Skeletal muscle tissue (tissue), 4 donors: ENCODE results near the gene LRRC37B. TPM values are rescaled to one million over a fixed set of nuclear protein-coding genes. Genes with fewer than 3 reads are reported as not detected.
"Not testable (repeated sequence)": the region's sequence is repeated elsewhere in the genome, so short reads cannot be mapped to it uniquely, and the experiment has no call there.

Experiments used
- H3K27ac ChIP-seq: one replicate; pipeline ENCODE4 v1.7.0; 2013; ENCODE audit warnings: mild to moderate bottlenecking, low read depth, low read length, inconsistent platforms
- H3K27me3 ChIP-seq, 3 donors: one replicate each; pipeline ENCODE4 v1.7.0; 2013; ENCODE audit warnings: low read length in 3 of 3; ENCODE audit not compliant: control insufficient read depth in 3 of 3, insufficient read depth in 3 of 3
- H3K36me3 ChIP-seq, 3 donors: one replicate each; pipeline ENCODE4 v1.7.0; 2013; ENCODE audit warnings: low read length in 3 of 3; ENCODE audit not compliant: control insufficient read depth in 3 of 3, insufficient read depth in 3 of 3
- H3K4me1 ChIP-seq, 3 donors: one replicate each; pipeline ENCODE4 v1.7.0; 2013; ENCODE audit warnings: low read length in 3 of 3, mild to moderate bottlenecking in 3 of 3; ENCODE audit not compliant: control insufficient read depth in 3 of 3, insufficient read depth in 3 of 3
- H3K4me3 ChIP-seq, 3 donors: one replicate each; pipeline ENCODE4 v1.7.0; 2013; ENCODE audit warnings: low read length in 3 of 3
- H3K9ac ChIP-seq, 3 donors: one replicate each; pipeline ENCODE4 v1.7.0; 2013; ENCODE audit warnings: low read length in 3 of 3, mild to moderate bottlenecking in 3 of 3, moderate library complexity in 2 of 3, low read depth in 1 of 3
- H3K9me3 ChIP-seq, 3 donors: one replicate each; pipeline ENCODE4 v1.7.0; 2013; ENCODE audit warnings: low read length in 3 of 3; ENCODE audit not compliant: control insufficient read depth in 3 of 3
- total RNA-seq: library from RNA; depleted of rRNA; stranded (reverse); fragments of >200 nt; gene quantifications from one replicate; pipeline ENCODE4 v1.2.3, GENCODE V29; 2014
- donor health status: Osteomylitis.

Gene LRRC37B
- total RNA-seq, 1 donor from 2014 or later, result 14.6 TPM

DNA sequence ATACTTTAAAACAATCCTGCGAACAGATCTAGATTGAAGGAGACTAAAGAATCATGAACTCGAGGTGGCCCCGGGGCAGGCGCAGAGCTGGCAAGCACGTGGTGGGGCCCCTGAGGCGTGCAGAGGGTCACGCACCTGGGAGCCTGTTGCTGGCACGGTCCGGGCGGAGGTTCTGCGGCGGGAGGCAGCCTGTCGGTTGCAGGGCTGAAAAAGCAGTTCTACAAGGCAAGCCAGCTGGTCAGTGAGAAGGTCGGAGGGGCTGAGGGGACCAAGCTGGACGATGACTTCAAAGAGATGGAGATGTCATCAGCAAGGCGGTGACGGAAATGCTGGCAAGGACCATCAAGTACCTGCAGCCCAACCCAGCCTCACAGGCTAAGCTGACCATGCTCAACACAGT is 33.1 kb downstream of the LRRC37B start:
- not testable (repeated sequence) for H3K9me3 ChIP-seq, H3K4me1 ChIP-seq, H3K9ac ChIP-seq, H3K4me3 ChIP-seq, H3K27me3 ChIP-seq, H3K27ac ChIP-seq
- H3K36me3 ChIP-seq, result peaks cover 9 to 18% (median 16%) of the 10 kb centered on the region in 3 donors

- H3K36me3 ChIP-seq, result peaks cover 5 to 12% (median 11%) of the 10 kb centered on the region in 3 donors
- not testable (repeated sequence) for H3K27ac ChIP-seq, H3K4me1 ChIP-seq, H3K4me3 ChIP-seq, H3K9ac ChIP-seq, H3K9me3 ChIP-seq, H3K27me3 ChIP-seq
Observed at GRCh38 chr17:32041306-32041875, 34.2 kb downstream of the LRRC37B start.

GRCh38 chr17:32042266-32042665 is 35.1 kb downstream of the LRRC37B start:
- H3K36me3 ChIP-seq, H3K9ac ChIP-seq, H3K27ac ChIP-seq, H3K9me3 ChIP-seq, H3K27me3 ChIP-seq, H3K4me1 ChIP-seq, H3K4me3 ChIP-seq: not testable (repeated sequence)

GRCh38 chr17:32045611-32046010 is 38.4 kb downstream of the LRRC37B start:
- not testable (repeated sequence) for H3K4me1 ChIP-seq, H3K36me3 ChIP-seq, H3K4me3 ChIP-seq, H3K27me3 ChIP-seq, H3K9me3 ChIP-seq, H3K27ac ChIP-seq, H3K9ac ChIP-seq

- H3K9ac ChIP-seq, H3K27me3 ChIP-seq, H3K4me1 ChIP-seq, H3K4me3 ChIP-seq, H3K36me3 ChIP-seq, H3K9me3 ChIP-seq, H3K27ac ChIP-seq: not testable (repeated sequence)
Observed at GRCh38 chr17:32047663-32048062, 40.5 kb downstream of the LRRC37B start.

- not testable (repeated sequence) for H3K27me3 ChIP-seq, H3K27ac ChIP-seq, H3K9ac ChIP-seq, H3K4me1 ChIP-seq, H3K9me3 ChIP-seq, H3K4me3 ChIP-seq, H3K36me3 ChIP-seq
Observed at GRCh38 chr17:32054985-32055384, 47.8 kb downstream of the LRRC37B start.

DNA sequence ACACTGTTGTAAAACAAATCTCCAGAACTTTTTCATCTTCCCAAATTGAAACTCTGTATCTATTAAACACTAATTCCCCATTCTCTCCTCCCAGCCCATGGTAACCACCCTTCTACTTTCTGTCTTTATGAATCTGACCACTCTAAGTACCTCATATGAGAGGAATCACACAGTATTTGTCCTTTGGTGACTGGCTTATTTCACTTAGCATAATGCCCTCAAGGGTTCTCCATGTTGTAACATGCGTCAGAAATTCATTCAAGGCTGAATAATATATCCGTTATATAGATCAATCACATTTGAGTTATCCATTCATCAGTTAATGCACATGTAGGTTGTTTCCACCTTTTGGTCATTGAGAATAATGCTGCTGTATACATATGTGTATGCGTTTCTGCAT is 48.2 kb downstream of the LRRC37B start:
- not testable (repeated sequence) for H3K36me3 ChIP-seq, H3K4me1 ChIP-seq, H3K4me3 ChIP-seq, H3K27ac ChIP-seq, H3K27me3 ChIP-seq, H3K9me3 ChIP-seq, H3K9ac ChIP-seq

DNA sequence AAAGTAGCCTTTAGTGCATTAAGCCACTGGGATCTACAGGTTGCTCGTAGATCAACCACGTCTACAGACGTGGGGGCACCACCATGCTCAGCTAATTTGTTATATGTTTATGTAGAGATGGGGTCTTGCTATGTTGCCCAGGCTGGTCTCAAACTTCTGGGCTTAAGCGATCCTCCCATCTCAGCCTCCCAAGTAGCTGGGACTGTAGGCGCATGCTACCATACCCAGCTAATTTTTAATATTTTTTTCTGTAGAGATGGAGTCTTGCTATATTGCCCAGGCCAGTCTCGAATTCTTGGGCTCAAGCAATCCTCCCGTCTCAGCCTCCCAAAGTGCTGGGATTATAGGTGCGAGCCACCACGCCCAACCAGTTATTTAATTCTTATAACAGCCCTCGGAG is 49.3 kb downstream of the LRRC37B start:
- H3K27me3 ChIP-seq, H3K4me1 ChIP-seq, H3K9me3 ChIP-seq, H3K36me3 ChIP-seq, H3K27ac ChIP-seq, H3K9ac ChIP-seq, H3K4me3 ChIP-seq: not testable (repeated sequence)

DNA sequence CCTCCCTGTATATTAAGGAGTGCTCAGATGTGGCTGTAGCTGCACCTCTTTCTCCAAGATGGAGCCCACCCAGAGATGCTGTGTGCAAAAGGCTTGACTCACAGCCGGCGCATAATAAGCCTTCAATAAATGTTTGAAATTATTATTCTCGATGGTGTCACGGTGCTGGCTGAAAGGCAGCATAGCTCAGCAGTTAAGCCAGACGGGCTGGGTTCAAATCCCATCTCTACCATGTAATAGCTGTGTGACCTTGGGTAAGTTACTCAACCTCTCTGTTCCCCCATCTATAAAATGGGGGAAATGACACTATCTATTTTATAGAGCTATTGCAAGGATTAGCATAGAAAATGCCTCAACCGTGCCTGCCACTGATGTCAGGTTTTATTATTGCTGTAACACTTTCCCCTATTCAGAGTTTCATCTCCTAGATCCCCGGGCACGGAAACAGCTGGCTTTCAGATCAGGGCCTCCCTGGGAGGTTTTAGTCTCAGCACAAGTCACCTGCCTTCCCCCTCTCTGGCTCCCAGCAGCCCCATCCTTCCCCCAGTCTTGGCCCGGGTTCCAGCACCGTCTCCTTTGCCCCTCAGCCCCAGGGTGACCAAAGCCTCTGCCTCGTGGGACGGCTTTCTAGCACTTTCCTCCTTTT is 50.4 kb downstream of the LRRC37B start:
- H3K36me3 ChIP-seq, H3K9ac ChIP-seq, H3K4me3 ChIP-seq, H3K4me1 ChIP-seq, H3K9me3 ChIP-seq, H3K27me3 ChIP-seq, H3K27ac ChIP-seq: not testable (repeated sequence)

- H3K9me3 ChIP-seq, H3K4me1 ChIP-seq, H3K36me3 ChIP-seq, H3K27ac ChIP-seq, H3K4me3 ChIP-seq, H3K9ac ChIP-seq, H3K27me3 ChIP-seq: not testable (repeated sequence)
Observed at GRCh38 chr17:32060695-32061094, 53.5 kb downstream of the LRRC37B start.

GRCh38 chr17:32061840-32062239 is 54.7 kb downstream of the LRRC37B start:
- not testable (repeated sequence) for H3K36me3 ChIP-seq, H3K4me3 ChIP-seq, H3K9ac ChIP-seq, H3K4me1 ChIP-seq, H3K27ac ChIP-seq, H3K9me3 ChIP-seq, H3K27me3 ChIP-seq
